Stimulated activated CD8-positive, alpha-beta memory T cell treated with anti-CD3 and anti-CD28 coated beads, Interleukin-15, amount 100 ng/mL, for 24 hours (primary cell): ENCODE results near the gene EIF2S2.
A peak's percentile ranks its signal among the peaks of the same experiment; 100 is the strongest.
"Not testable (repeated sequence)": the region's sequence is repeated elsewhere in the genome, so short reads cannot be mapped to it uniquely, and the experiment has no call there.

Source experiments
- DNase-seq: peaks from one replicate; pipeline ENCODE4 v3.0.0-alpha.2; 2020; ENCODE audit warnings: low read depth

Gene EIF2S2, protein sequence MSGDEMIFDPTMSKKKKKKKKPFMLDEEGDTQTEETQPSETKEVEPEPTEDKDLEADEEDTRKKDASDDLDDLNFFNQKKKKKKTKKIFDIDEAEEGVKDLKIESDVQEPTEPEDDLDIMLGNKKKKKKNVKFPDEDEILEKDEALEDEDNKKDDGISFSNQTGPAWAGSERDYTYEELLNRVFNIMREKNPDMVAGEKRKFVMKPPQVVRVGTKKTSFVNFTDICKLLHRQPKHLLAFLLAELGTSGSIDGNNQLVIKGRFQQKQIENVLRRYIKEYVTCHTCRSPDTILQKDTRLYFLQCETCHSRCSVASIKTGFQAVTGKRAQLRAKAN

DNA sequence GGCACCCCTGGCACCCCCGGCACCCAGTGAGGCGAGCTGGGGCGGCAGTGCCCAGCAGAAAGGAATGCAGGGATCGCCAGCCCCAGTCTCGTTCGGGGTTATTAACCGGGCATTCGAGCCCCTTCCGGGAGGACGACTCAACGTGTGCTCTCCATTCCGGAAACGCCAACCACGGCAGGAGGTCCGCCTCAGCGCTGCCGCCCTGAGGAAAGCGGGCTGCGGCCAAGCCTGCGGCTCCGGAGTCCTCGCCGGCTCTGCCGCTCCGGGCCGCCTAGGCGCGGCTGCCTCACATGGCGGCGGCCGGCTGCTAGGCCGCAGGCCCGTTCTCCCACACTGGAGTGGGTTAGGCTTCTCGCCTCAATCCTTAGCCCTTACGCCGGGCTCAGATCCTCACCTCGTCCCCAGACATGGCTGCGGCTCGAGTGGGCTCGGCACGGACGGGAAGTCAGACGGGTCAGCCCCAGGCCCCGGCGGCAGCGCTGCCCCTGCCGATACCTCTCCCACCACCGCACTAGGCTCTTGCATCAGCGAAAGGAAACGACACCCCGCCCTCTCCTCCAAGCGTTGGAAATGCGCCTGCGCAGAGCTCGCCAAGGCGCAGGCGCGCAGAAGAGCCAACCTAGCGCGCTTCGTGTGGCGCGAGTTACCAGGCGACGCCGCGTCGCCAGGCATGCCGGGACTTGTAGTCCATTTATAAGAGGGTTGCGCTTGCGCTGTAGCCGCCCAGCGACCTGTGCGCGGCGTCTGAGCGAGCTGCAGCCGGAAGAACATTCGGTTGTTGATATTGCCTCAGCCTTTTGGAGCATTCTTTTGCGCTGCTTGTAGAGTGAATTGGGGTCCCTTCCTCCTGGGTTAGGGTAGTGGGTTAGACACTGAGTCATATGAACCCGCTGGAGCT lies at the start of gene EIF2S2:
TSS of gene EIF2S2 (minus strand) at position 542 of the 898 bp plus-strand sequence. CDS start at position 409, 133 bp downstream.
- peak; percentile 86 for DNase-seq

DNA sequence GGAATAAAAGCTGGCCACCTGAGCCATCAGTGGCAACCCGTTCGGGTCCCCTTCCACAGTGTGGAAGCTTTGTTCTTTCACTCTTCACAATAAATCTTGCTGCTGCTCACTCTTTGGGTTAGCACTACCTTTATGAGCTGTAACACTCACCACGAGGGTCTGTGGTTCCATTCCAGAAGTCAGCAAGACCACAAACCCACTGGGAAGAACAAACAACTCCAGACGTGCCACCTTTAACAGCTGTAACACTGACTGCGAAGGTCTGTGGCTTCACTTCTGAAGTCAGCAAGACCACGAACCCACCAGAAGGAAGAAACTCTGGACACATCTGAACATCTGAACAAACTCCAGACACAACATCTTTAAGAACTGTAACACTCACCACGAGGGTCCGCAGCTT lies 45.7 kb upstream of the EIF2S2 start:
- DNase-seq, result not testable (repeated sequence)

DNA sequence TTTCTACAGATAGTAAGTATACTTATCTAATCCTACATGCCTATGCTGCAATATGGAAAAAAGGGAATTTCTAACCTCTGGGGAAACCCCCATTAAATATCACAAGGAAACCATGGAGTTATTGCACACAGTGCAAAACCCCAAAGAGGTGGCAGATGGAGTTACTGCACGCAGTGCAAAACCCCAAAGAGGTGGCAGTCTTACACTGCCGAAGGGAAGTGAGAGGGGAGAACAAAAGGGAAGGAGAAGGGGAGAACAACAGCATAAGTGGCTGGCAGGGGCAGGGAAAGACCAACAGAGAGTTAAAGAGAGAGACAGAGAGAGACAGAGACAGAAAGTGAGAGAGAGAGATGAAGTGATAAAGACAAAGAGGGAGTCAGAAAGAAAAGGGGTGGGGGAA lies 43.8 kb upstream of the EIF2S2 start:
- DNase-seq, result no peak

DNA sequence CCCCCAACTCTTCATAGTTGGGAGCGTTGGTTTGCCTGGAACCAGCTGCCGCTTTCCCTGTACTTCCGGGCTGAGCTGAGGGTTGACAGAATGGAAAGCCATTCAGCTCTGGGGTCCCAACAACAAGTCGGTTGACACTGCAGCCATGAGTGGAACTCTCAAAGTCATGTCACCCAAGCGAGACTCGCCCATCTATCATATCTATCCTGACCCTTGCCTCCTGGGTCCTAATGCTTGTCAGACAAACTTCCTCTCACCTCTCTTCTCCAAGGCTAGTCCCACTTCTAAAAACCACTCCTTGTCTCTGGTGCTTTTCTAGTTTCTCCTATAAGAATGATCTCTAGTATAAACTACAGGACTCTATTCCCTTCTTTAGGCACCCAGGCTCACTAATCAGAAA lies 41.1 kb upstream of the EIF2S2 start:
- DNase-seq, result not testable (repeated sequence)

DNA sequence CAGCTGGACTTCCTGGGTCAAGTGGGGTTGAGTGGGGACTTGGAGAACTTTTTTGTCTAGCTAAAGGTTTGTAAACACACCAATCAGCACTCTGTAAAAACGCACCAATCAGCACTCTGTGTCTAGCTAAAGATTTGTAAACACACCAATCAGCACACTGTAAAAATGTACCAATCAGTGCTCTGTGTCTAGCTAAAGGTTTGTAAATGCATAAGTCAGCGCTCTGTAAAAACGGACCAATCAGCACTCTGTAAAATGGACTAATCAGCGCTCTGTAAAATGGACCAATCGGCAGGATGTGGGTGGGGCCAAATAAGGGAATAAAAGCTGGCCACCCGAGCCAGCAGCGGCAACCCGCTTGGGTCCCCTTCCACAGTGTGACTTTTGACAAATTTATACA lies 40.0 kb upstream of the EIF2S2 start:
- not testable (repeated sequence) for DNase-seq

DNA sequence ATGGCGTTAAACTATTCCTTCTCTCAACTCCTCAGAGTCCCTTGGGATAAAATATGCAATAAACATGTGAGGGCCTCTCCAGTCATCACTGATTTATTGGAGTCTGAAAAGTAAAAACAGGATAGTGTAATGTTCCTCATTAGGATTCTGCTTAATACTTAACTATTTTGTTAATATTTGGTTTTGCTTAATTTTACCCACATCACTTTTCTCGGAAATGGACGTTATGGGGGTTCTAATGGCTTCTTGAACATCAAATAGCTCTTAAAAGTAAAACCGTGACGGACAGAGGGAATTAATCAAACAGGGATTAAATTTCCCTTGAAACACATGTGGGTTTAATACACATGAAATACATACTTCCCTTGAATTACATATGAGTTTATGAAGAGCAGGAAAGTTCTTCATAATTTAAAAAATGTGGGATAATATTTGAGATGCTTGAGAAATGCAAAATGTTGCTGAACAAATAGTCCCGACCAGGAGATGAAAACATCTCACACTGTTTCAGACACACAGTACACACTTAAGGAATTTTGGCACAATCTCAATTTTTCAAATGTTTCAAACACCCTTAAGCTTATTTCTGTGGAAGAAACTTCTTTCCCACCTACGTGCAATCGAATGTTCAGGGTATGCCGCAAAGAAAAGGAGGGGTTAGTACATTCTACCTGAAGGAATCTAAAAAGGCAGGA lies 38.4 kb upstream of the EIF2S2 start:
- DNase-seq, result no peak

DNA sequence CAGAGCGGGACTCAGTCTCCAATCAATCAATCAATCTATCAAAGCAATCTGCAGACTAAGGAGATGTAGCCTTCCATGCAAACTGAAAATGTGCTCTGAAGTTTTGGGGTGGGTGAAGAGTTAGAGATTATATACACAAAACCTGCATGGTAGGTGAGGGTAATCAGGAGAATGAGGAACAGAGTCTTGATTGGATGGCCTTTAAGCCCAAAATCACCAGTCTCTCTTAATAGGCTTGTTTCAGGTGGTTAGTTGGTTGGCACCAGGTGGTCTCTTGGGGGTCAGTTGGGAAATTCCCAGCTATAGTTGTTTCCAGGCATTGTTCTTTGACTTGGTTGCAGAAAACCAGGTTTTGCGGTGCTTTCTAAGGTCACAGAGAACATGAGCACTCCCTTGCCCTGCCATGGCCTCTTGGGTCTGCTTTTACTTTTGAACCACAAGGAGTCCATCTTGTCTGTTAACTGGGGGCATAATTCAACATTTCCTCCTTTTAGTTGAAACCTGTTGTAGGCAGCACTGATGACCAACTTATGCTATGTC lies 33.3 kb upstream of the EIF2S2 start:
- no peak for DNase-seq

DNA sequence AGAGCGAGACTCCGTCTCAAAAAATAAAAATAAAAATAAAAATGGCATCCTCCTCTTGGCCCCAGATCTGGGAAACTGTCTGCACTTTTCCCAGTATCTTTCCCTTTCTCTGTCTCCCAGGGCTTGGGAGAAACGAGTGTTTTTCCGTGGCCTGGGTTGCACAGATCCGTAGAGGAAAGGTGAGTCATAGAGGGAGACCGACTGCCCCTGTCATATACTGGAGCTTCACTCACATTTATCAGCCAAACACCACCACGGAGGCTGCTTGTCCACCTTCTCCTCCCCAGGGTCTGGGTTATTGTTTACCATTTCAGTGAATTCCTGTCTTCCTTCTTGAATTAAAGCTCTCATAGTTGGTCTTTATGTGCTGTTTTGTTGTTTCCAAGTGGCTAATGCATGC lies 31.9 kb upstream of the EIF2S2 start:
- DNase-seq, result no peak

DNA sequence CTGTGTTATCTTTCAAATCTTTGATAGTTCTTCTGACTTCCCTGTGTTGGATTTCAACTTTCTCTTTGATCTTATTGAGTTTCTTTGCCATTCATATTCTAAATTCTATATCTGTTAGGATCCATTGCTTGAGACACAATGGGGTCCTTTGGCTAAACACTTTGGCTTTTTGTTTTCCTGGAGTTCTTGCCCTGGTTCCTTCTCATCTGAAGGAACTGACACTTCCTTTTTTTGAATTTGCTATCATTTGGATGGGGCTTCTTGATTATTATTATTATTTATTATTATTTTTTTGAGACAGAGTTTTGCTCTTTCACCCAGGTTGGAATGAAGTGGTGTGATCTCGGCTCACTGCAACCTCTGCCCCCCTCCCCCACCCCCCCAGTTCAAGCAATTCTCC lies 30.1 kb upstream of the EIF2S2 start:
- no peak for DNase-seq

DNA sequence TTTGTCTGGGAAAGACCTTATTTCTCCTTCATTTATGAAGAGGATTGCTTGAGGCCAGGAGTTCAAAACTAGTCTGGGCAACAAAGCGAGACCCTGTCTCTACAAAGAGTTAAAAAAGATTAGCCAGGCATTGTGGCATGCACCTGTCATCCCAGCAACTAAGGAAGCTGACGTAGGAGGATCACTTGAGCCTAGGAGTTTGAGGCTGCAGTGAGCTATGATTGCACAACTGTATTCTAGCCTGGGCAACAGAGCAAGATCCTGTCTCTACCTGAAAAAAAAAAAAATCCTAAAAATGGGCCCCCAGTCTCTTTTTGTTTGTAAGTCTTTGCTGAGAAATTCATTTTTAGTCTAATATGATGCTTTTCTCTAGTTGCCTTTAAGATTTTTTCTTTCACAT lies 29.2 kb upstream of the EIF2S2 start:
- no peak for DNase-seq

DNA sequence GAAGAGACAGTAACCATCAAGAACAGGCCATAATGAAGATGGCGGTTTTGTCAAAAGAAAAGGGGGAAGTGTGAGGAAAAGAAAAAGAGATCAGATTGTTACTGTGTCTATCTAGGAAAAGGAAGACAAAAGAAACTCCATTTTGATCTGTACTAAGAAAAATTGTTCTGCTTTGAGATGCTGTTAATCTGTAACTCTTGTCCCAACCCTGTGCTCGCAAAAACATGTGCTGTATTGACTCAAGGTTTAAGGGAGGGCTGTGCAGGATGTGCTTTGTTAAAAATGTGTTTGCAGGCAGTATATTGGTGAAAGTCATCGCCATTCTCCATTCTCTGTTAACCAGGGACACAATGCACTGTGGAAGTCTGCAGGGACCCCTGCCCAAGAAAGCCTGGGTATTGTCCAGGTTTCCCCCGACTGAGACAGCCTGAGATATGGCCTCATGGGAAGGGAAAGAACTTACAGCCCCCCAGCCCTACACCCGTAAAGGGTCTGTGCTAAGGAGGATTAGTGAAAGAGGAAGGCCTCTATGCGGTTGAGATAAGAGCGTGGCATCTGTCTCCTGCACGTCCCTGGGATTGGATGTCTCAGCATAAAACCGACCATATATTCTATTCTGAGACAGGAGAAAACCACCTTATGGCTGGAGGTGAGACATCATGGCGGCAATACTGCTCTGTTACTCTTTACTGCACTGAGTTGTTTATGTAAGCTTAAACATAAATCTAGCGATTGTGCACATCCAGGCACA lies 23.7 kb upstream of the EIF2S2 start:
- not testable (repeated sequence) for DNase-seq

DNA sequence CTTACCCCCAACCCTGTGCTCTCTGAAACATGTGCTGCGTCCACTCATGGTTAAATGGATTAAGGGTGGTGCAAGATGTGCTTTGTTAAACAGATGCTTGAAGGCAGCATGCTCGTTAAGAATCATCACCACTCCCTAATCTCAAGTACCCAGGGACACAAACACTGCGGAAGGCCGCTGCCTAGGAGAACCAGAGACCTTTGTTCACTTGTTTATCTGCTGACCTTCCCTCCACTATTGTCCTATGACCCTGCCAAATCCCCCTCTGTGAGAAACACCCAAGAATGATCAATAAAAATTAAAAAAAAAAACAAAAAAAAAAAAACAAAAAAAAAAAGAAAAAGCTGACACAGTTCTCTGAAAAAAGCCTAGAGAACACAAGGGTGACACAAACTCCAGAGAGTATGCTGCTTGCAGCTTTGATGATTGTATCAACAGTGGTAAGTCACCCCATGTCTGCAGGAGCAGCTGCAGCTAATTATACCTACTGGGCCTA lies 21.4 kb upstream of the EIF2S2 start:
- not testable (repeated sequence) for DNase-seq

DNA sequence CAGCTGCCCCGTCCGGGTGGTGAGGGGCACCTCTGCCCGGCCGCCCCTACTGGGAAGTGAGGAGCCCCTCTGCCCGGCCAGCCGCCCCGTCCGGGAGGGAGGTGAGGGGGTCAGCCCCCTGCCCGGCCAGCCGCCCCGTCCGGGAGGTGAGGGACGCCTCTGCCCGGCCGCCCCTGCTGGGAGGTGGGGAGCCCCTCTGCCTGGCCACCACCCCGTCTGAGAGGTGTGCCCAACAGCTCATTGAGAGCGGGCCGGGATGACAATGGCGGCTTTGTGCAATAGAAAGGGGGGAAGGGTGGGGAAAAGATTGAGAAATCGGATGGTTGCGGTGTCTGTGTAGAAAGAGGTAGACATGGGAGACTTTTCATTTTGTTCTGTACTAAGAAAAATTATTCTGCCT lies 20.9 kb upstream of the EIF2S2 start:
- DNase-seq, result not testable (repeated sequence)

DNA sequence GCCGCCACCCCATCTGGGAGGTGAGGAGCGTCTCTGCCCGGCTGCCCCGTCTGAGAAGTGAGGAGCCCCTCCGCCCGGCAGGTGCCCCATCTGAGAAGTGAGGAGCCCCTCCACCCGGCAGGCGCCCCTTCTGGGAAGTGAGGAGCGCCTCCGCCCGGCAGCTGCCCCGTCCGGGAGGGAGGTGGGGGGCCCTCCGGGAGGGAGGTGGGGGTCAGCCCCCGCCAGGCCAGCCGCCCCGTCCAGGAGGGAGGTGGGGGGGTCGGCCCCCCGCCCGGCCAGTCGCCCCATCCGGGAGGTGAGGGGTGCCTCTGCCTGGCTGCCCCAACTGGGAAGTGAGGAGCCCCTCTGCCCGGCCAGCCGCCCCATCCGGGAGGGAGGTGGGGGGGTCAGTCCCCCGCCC lies 20.4 kb upstream of the EIF2S2 start:
- DNase-seq, result not testable (repeated sequence)

DNA sequence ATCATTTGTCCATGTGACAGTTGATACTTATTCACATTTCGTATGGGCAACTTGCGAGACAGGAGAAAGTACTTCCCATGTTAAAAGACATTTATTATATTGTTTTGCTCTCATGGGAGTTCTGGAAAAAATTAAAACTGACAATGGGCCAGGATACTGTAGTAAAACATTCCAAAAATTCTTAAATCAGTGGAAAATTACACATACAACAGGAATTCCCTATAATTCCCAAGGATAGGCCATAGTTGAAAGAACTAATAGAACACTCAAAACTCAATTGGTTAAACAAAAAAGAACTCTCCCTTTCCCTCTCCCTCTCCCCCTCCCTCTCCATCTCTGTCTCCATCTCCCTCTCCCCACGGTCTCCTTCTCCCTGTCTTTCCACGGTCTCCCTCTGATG lies 19.4 kb upstream of the EIF2S2 start:
- DNase-seq, result no peak

DNA sequence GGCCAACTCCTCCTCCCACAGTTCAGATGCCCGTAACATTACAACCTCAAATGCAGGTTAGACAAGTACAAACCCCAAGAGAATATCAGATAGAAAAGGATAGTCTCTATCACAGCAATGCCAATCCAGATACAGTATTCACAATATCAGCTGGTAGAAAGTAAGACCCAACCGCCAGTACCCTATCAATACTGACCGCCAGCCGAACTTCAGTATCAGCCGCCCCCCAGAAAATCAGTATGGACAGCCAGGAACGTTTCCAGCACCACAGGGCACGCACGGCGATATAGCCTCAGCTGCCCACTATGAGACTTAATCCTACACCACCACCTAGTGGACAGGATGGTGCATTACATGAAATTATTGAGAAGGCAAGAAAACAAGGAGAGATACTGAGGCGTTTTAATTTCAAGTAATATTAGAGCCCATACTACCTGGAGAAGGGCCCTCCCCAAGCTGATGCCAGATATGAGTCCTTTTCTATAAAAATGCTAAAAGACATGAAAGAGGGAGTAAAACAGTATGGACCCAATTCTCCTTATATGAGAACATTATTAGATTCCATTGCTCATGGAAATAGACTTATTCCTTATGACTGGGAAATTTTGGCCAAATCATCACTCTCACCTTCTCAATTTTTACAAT lies 17.6 kb upstream of the EIF2S2 start:
- DNase-seq, result no peak

DNA sequence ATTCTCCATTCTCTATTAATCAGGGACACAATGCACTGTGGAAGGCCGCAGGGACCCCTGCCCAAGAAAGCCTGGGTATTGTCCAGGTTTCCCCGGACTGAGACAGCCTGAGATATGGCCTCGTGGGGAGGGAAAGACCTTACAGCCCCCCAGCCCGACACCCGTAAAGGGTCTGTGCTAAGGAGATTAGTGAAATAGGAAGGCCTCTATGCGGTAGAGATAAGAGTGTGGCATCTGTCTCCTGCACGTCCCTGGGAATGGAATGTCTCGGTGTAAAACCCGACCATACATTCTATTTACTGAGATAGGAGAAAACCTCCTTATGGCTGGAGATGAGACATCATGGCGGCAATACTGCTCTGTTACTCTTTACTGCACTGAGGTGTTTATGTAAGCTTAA lies 15.7 kb upstream of the EIF2S2 start:
- DNase-seq, result no peak

DNA sequence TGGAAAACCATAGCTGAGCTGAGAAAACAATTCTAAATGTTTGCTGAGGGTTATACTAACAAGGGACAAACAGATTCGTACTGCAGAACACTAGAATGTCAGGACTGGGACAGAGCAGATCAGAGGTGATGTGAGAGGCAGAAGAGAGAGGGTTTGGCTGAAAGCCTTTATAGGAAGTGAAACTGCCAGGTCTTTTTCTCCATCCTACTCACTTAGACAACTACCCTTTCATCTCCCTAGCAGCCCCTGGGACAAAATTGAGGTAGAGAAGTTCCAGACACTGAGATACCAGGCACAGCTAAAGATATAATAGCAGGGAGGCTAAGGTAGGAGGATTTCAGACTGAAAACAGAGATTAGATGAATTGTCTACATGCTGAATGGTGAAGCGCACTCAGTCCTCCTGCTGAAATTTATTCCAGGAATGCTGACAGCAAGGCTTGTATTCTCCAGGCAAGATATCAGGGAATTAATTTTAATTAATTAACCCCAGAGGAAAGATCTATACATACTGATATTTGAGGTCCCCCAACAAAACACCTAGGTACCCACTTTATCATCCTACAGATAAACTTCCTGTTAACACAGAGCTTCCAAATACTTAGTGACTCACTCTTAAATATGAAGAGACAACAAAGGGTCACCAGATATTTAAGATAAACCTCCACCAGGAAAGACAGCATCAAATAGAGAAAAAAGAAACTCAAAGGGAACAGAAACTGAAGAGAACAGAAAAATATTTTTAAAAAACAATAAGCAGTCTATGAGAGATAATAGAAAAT lies 12.6 kb upstream of the EIF2S2 start:
- no peak for DNase-seq

DNA sequence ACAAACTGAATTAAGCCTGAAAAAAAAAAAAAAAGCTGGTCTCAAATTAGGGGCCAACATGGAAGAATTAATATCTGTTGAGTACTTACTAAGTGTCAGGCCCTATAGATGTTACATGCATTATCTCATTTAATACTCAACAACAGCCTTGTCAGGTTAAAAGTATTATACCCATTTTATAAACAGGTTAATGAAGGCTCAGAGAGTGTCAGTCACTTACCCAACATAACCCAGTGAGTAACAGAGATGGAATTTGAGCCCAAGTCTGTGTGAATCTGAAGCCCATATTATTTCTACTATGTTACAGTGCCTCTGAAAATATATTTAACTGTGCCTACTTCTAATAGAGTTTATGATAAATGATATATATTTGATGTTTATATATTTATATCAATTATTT lies 11.3 kb upstream of the EIF2S2 start:
- no peak for DNase-seq
